ENCODE data around the gene MYO10.
"Not testable (repeated sequence)": the region's sequence is repeated elsewhere in the genome, so short reads cannot be mapped to it uniquely, and the experiment has no call there.

The MYO10 gene

DNA sequence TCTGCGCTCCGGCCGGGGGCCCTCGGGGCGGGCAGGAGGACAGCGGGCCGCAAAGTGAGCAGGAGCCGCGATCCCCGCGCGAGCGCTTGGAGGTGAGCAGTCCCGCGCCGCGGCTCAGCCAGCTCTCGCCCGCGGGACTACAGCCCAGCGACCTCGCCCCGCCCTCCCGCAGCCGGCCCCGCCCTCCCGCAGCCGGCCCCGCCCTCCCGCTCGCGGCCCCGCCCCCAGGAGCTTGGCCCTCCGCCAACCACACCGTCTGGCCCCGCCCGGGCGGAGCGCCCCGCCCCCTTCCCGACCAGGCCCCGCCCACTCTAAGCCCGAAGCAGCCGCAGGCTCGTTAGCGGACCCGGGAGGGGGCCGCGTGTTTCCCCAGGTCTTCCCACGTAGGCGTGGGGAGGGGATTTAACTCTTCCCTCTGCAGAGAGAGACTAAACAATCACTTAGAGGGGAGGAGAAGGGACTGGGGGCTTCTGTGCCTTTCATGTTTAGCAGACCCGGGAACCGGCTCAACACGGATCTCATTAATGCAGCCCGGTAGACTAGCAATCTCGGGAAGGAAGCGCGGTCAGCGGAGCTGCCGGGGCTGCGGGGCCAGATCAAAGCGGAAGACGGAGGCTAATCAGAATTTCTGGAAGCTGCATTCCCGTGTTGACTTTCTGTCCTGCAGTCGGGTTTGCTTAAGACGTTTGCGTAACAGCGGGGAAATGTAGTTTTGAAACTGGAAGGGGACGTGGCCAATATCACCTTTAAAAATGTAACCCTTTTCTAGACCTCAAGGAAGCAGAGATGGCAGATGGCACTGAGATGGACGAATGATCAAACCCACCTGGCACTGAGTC, at the start of gene MYO10:
TSS of gene MYO10 (minus strand) at position 139 of the 839 bp plus-strand sequence. CDS start 480 bp downstream, outside the sequence.
- peak in 1 of 2 donors; percentile 56 for DNase-seq

DNA sequence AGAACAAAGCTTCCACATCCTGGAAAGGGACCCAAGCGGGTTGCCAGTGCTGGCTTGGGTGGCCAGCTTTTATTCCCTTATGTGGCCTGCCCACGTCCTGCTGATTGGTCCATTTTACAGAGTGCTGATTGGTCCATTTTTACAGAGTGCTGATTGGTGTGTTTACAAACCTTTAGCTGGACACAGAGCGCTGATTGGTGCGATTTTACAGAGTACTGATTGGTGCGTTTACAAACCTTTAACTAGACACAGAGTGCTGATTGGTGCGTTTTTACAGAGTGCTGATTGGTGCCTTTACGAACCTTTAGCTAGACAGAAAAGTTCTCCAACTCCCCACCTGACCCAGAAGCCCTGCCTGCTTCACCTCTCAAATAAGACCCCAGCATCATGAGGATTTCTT, 49.2 kb upstream of the MYO10 start:
- not testable (repeated sequence) for DNase-seq

DNA sequence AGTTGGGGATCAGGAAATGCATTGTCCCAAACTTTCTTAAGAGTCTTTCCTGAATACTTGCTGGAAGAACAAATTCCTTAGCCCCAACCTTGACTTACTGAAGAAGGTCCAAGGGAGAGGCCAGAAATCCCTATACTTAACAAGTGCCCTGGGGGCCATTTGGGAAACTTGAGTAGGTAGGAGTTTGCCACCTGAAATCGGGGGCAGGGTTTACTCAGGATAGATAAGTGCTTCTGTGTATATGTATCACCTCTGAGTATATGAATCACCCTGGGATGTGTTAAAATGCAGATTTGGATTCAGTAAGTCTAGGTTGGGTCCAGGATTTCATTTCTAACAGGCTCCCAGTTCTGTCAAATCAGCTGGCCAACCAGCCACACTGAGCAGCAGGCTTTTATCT, 47.9 kb upstream of the MYO10 start:
- no peak for DNase-seq

DNA sequence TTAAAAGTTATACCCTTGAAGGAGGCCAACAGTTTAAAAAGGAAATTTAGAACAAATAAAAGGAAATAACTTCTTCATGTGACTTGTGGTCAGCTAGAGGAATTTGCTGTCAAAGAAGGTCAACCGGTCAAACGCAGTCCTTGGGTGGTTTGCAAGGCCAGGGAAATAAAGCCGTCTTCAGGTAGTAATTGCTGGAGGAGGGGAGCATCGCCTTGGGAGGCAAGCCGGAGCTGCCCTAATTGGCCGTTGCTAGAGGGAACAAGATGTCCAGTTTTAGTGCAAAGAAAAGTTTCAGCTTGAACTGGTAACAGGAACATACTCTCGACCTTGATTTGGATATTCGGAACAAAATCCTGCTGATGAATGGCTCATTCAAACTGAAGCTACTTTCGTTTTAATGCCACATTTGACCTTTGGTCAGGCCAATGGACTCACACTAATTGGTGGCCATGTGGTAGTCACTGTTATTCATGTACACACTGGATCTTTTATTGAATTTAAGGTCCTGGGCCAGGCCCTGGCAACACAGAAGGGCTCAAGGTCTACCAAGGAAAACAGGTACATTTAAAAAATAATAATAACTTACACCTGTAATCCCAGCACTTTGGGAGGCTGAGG, 47.0 kb upstream of the MYO10 start:
- DNase-seq: no peak

GRCh38 chr5:16981700-16982099, 45.6 kb upstream of the MYO10 start:
- no peak for DNase-seq

DNA sequence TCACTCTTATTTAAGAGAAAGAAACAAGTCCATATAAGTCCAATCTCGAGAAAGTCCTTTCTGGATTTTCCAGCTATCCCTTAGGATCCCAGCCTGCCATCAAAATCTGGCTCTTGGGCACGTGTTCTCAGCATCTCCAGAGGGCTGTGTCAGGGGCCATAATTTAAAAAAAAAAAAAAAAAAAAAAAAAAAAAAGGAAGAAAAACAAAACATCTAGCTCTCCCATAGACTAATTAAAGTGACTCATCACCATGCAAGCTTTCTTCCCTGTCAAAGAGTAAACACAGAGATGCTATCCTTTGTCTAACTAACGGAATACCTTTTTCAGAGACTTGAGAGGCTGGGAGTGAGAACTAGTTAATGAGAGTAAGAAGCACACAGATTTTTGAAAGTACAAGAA, 44.9 kb upstream of the MYO10 start:
- DNase-seq: no peak

- DNase-seq: no peak
Measured at GRCh38 chr5:16978296-16978695, 42.2 kb upstream of the MYO10 start.

DNA sequence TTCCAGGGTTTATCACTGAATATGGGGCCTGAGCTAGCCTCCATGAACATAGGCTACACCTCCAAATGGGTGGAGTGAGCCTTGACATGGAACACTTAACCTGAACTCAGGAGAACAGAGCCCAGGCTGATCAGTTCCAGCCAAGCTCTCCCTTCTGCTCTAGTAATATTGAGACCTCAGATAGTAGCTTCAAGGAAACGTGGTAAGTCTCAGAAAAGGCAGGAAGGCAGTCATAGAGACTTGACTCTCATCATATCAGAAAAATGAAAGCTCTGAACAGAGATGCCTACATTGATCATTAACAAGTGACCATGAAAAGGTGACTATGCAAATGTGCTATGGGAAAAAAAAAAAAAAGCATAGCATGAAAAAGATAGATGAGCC, 40.5 kb upstream of the MYO10 start:
- no peak for DNase-seq

- no peak for DNase-seq
Measured at GRCh38 chr5:16975950-16976624, 40.0 kb upstream of the MYO10 start.

DNA sequence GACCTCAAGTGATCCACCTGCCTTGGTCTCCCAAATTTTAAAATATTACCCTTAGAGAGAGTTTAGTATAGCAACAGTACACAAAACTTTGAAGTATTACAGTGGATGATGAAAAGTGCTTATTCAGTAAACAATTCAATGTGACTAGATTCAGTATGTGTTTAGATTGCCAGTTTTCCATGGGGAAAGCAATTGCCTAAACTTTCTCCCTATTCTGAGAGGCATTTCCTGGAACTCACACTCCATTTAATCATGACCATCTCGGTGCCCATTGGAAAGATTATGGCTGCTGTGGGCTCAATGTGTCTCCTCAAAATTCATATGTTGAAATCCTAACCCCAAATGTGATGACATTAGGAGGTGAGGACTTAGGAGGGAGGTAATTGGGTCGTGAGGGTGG, 38.9 kb upstream of the MYO10 start:
- no peak for DNase-seq

- no peak for DNase-seq
Measured at GRCh38 chr5:16970826-16971225, 34.7 kb upstream of the MYO10 start.

GRCh38 chr5:16970260-16970659, 34.2 kb upstream of the MYO10 start:
- no peak for DNase-seq

- DNase-seq: no peak
Measured at GRCh38 chr5:16965581-16965980, 29.5 kb upstream of the MYO10 start.

DNA sequence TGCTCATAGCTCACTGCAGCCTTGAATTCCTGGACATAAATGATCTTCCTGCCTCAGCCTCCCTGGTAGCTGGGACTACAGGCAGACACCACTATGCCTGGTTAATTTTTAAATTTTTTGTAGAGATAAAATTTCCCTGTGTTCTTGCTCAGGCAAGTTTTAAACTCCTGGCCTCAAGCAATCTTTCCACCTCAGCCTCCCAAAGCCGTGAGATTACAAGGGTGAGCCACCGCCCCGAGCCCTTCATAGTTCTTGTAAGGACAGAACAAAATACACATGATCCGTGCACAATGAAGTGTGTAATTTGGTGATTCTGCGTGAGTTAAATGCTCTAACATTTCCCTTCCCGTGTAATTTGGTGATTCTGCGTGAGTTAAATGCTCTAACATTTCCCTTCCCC, 27.7 kb upstream of the MYO10 start:
- no peak for DNase-seq

DNA sequence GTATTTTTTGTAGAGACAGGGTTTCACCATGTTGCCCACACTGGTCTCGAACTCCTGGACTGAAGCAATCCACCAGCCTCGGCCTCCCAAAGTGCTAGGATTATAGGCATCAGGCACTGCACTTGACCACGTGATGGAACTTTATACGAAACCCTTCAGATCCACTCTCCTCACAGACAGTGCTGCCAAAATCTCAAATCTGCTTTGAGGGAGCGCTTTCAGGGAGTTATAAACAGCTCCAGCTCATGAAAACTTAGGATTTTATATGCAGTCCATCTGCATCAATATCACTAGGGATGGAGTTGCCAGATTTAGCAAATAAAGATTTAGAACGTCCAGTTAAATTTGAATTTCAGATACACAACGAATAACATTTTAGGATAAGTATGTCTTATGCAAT, 25.0 kb upstream of the MYO10 start:
- DNase-seq: no peak

GRCh38 chr5:16957304-16958196, 21.5 kb upstream of the MYO10 start:
- DNase-seq: no peak

DNA sequence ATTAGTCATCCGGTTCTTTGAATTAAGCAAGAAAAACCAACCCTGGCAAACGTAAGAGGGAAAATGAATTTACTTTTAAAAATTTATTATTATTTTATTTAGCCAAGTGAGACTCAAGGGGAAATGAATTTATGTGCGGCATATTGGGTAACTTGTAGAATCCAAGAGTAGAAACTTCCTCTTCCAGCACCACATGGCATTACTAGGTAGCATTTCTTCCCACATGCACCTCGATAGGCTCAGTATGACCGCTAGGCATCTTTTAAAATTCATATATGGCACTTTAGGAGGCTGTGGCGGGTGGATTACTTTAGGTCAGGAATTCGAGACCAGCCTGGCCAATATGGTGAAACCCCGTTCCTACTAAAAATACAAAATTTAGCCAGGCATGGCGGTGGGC, 17.6 kb upstream of the MYO10 start:
- DNase-seq: no peak

- DNase-seq: no peak
Measured at GRCh38 chr5:16952968-16953671, 17.0 kb upstream of the MYO10 start.

- DNase-seq: no peak
Measured at GRCh38 chr5:16946725-16947124, 10.6 kb upstream of the MYO10 start.

DNA sequence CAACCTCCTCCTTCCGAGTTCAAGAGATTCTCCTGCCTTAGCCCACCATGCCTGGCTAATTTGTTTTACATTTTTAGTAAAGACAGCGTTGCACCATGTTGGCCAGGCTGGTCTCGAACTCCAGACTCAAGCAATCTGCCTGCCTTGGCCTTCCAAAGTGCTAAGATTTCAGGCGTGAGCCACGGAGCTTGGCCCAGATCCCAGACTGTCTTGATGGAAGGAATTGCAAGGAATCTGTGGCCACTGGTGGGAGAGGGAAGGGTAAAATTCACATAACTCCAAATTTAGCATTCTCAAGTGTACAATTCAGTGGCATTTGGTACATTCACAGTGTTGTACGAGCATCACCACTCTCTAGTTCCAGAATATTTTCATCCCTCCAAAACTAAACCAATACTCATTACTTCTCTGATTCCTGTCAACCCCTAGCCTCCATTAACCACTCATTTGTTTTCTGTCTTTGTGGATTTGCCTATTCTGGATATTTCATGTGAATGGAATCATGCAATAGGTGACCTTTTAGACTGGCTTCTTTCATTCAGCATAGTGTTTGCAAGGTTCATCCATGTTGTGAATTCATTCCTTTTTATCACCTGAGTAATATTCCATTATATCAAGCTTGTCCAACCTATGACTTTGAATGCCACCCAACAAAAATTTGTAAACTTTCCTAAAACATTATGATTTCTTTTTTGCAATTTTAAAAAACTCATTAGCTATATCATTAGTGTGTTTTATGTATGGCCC, 8.9 kb upstream of the MYO10 start:
- no peak for DNase-seq

DNA sequence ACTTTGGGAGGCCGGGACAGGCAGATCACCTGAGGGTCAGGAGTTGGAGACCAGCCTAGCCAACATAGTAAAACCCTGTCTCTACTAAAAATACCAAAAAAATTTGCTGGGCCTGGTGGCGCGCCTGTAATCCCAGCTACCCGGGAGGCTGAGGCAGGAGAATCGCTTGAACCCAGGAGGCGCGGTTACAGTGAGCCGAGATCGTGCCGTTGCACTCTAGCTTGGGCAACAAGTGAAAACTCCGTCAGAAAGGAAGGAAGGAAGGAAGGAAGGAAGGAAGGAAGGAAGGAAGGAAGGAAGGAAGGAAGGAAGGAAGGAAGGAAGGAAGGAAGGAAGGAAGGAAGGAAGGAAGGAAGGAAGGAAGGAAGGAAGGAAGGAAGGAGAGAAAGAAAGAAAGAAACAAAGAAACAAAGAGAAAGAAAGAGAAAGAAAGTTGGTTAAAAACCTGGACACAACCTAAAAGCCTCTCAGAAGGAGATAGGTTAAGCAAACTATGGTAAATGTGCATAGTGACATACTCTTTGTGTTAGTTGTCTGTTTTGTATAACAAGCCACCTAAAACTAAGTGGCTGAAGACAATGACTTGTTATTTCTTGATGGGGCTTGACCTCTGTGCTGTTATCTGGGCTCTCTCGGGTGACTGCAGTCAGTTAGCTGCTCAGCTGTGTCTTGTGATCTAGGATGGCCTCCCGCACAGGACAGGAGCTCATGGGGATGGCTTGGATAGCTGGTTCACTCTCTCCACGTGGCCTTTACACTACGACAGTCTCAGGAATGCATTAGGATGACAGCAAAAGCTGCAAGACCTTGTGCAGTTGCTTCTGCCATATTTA, 8.0 kb upstream of the MYO10 start:
- no peak for DNase-seq
